HepG2 (cell line): ENCODE data around the gene LDLRAD4. TPM values are rescaled to one million over a fixed set of nuclear protein-coding genes. Genes with fewer than 3 reads are reported as not detected.

Experiments
- ATAC-seq: fragments of 200-7000 bp; cut with Tn5 transposase; 3 replicates; pipeline ENCODE4 v1.9.1; 2020; ENCODE audit warnings: mild to moderate bottlenecking, moderate library complexity
- BruUV-seq: library from RNA; stranded (reverse); fragments of 400-500 nt; replicated peaks from 2 replicates; lab custom pipeline; 2021; lab: Mats Ljungman, UMichigan
- CTCF ChIA-PET: fragments of 300-600 bp; formaldehyde crosslinking; extraction: SDS; loops from one replicate; lab custom pipeline; 2021; ENCODE audit warnings: low total read pairs, inconsistent platforms, low intra/inter-chr PET ratio; lab: Yijun Ruan, JAX
- POLR2A ChIA-PET: fragments of 350-600 bp; sonication (Branson Sonifier 250); formaldehyde crosslinking; loops from one replicate; lab custom pipeline; 2020; ENCODE audit warnings: antibody characterized with exemption, inconsistent platforms; lab: Yijun Ruan, JAX
- DNase-seq: peaks from one replicate; pipeline ENCODE4 v3.0.0-alpha.2; 2015; ENCODE audit warnings: low spot score
- FAIRE-seq: peaks from 3 replicates; lab custom pipeline; 2011; peaks lifted over from hg19 to GRCh38; lab: Jason Lieb, UNC
- H2AFZ ChIP-seq: one replicate; pipeline ENCODE4 v1.6.1; 2011; ENCODE audit warnings: low read length, inconsistent platforms
- H3K27ac ChIP-seq: fragments of 300-600 bp; 3 replicates; pipeline ENCODE4 v1.8.0; 2011; ENCODE audit warnings: mixed run types, mild to moderate bottlenecking, mixed read lengths, low read length, inconsistent platforms; ENCODE audit not compliant: insufficient read depth; ENCODE audit errors: extremely low read length
- H3K27me3 ChIP-seq, 2 experiments: fragments of 200-600 bp in 1 of 2; 2 replicates in 1 of 2; 3 replicates in 1 of 2; pipeline versions ENCODE4 v1.6.0 to v1.8.0; 2011; ENCODE audit warnings: low read length in 2 of 2, mild to moderate bottlenecking in 2 of 2, moderate library complexity in 2 of 2, inconsistent platforms in 1 of 2; ENCODE audit not compliant: insufficient read depth in 2 of 2, control insufficient read depth in 1 of 2
- H3K36me3 ChIP-seq, 2 experiments: fragments of 200-600 bp in 1 of 2; replicated peaks in 1 of 2; 2 replicates in 1 of 2; 3 replicates in 1 of 2; pipeline versions ENCODE4 v1.5.1 to v1.8.0; 2011; ENCODE audit warnings: low read length in 2 of 2, inconsistent platforms in 1 of 2; ENCODE audit not compliant: insufficient read depth in 2 of 2, control insufficient read depth in 1 of 2
- H3K4me1 ChIP-seq: 2 replicates; pipeline ENCODE4 v1.5.1; 2012; ENCODE audit warnings: low read length, inconsistent platforms; ENCODE audit not compliant: insufficient read depth
- H3K4me2 ChIP-seq: 2 replicates; pipeline ENCODE4 v1.6.0; 2011; ENCODE audit warnings: low read depth, low read length, inconsistent platforms
- H3K4me3 ChIP-seq, 3 experiments: fragments of 200-600 bp in 1 of 3; sonication (generic), shearing (Covaris generic) in 1 of 3; replicated peaks in 1 of 3; 2 replicates each; pipeline ENCODE4 v1.5.1; 2011 to 2016; ENCODE audit warnings: low read length in 3 of 3, inconsistent platforms in 2 of 3, low read depth in 2 of 3, mild to moderate bottlenecking in 2 of 3, control low read depth in 1 of 3, mixed read lengths in 1 of 3; ENCODE audit not compliant: insufficient read depth in 1 of 3
- H3K79me2 ChIP-seq: one replicate; pipeline ENCODE4 v1.6.1; 2011; ENCODE audit warnings: low read length, inconsistent platforms; ENCODE audit not compliant: insufficient read depth
- H3K9ac ChIP-seq: 2 replicates; pipeline ENCODE4 v1.6.0; 2011; ENCODE audit warnings: mild to moderate bottlenecking, low read depth, low read length, inconsistent platforms; ENCODE audit not compliant: insufficient read depth
- H3K9me3 ChIP-seq: 2 replicates; pipeline ENCODE4 v1.5.1; 2012; ENCODE audit warnings: mild to moderate bottlenecking, low read length
- H4K20me1 ChIP-seq: 2 replicates; pipeline ENCODE4 v1.6.0; 2011; ENCODE audit warnings: inconsistent platforms, mild to moderate bottlenecking, low read length, moderate library complexity; ENCODE audit not compliant: insufficient read depth
- ASH2L ChIP-seq: fragments of 300-600, 200-600 bp; sonication (generic); IDR thresholded peaks from 2 replicates; pipeline ENCODE4 v1.7.0; 2017; ENCODE audit warnings: low read depth, mild to moderate bottlenecking, moderate library complexity, mixed read lengths, low read length; ENCODE audit not compliant: insufficient read length
- HNRNPL ChIP-seq: fragments of 200-400 bp; formaldehyde crosslinking; IDR thresholded peaks from 2 replicates; pipeline ENCODE4 v1.6.1; 2017; ENCODE audit warnings: mild to moderate bottlenecking, low read depth, low read length
- MTF2 ChIP-seq: sonication (generic); formaldehyde crosslinking; IDR thresholded peaks from 2 replicates; pipeline ENCODE4 v1.5.0; 2020; ENCODE audit warnings: missing genetic modification reagents, borderline replicate concordance
- PAF1 ChIP-seq: IDR thresholded peaks from 2 replicates; pipeline ENCODE4 v1.6.1; 2016; ENCODE audit warnings: missing genetic modification reagents, missing compliant biosample characterization
- U2AF2 ChIP-seq: fragments of 200-400 bp; formaldehyde crosslinking; IDR thresholded peaks from 2 replicates; pipeline ENCODE4 v1.6.1; 2017; ENCODE audit warnings: low read depth, mild to moderate bottlenecking, low read length
- ZBTB8A ChIP-seq: sonication (generic); formaldehyde crosslinking; IDR thresholded peaks from 2 replicates; pipeline ENCODE4 v1.4.0; 2020; ENCODE audit warnings: mild to moderate bottlenecking, low read depth, missing genetic modification reagents, borderline replicate concordance
- ZFX ChIP-seq: sonication (generic); formaldehyde crosslinking; IDR thresholded peaks from 2 replicates; pipeline ENCODE4 v1.4.0; 2020; ENCODE audit warnings: mild to moderate bottlenecking, low read depth, missing genetic modification reagents, moderate library complexity
- ZNF263 ChIP-seq: sonication (generic); formaldehyde crosslinking; IDR thresholded peaks from 2 replicates; pipeline ENCODE4 v1.4.0; 2020; ENCODE audit warnings: missing genetic modification reagents
- WGBS: methylation state at CpG from one replicate; pipeline ENCODE4 v1.1.6; 2017; ENCODE audit warnings: low lambda C conversion rate; 5-methylcytosine and 5-hydroxymethylcytosine counted together
- in situ Hi-C: cut with HindIII; loops from 2 replicates; pipeline ENCODE4 v1.10.0; 2017; ENCODE audit warnings: low pct_unique_long_range_greater_than_20kb; ENCODE audit not compliant: extremely low pct_ligation_motif_present
- intact Hi-C: fragments of 100-400 bp; cut with micrococcal nuclease; formaldehyde crosslinking; loops from one replicate; pipeline ENCODE4 v1.10.0; 2022; ENCODE audit not compliant: unreplicated experiment
- polyA plus RNA-seq, 8 experiments: library from polyadenylated mRNA; depleted of rRNA in 3 of 8; stranded (reverse) in 7 of 8; unstranded in 1 of 8; fragments of >200 nt; fragmentation: Illumina TruSeq in 4 of 8; extraction: Trizol in 4 of 8; gene quantifications; 2 replicates each; pipeline versions ENCODE4 v1.2.1 to v1.2.3, GENCODE V29; 2011 to 2016; ENCODE audit warnings: low read depth in 4 of 8, missing spikeins in 1 of 8, mixed read lengths in 1 of 8; ENCODE audit not compliant: insufficient read depth in 1 of 8
- total RNA-seq, 5 experiments: library from RNA; depleted of rRNA; stranded (reverse); fragments of >200 nt; fragmentation: Illumina TruSeq; extraction: Trizol; gene quantifications; 2 replicates each; pipeline ENCODE4 v1.2.3, GENCODE V29; 2016; ENCODE audit warnings: low read depth in 1 of 5
- TF ChIP-seq, protein P1 (sequence below): sonication (generic); formaldehyde crosslinking; IDR thresholded peaks from 2 replicates; pipeline ENCODE4 v1.5.0; 2020; ENCODE audit warnings: missing genetic modification reagents, mild to moderate bottlenecking, borderline replicate concordance
- TF ChIP-seq, protein P2 (sequence below): sonication (generic); formaldehyde crosslinking; IDR thresholded peaks from 2 replicates; pipeline ENCODE4 v1.5.0; 2020; ENCODE audit warnings: mild to moderate bottlenecking, missing genetic modification reagents, borderline replicate concordance
- TF ChIP-seq, protein P3 (sequence below): sonication (generic); formaldehyde crosslinking; IDR thresholded peaks from 2 replicates; pipeline ENCODE4 v1.5.0; 2020; ENCODE audit warnings: missing genetic modification reagents
- TF ChIP-seq, protein P4 (sequence below): sonication (generic); formaldehyde crosslinking; conservative IDR thresholded peaks from 2 replicates; pipeline ENCODE4 v1.8.0; 2022; ENCODE audit warnings: missing genetic modification reagents

Gene LDLRAD4
- total and polyA plus RNA-seq, 2 of the 13 experiments (the other 11 are each of a cell fraction or from before 2014, with no cell fraction given) = 13.6 to 20.9 TPM

DNA sequence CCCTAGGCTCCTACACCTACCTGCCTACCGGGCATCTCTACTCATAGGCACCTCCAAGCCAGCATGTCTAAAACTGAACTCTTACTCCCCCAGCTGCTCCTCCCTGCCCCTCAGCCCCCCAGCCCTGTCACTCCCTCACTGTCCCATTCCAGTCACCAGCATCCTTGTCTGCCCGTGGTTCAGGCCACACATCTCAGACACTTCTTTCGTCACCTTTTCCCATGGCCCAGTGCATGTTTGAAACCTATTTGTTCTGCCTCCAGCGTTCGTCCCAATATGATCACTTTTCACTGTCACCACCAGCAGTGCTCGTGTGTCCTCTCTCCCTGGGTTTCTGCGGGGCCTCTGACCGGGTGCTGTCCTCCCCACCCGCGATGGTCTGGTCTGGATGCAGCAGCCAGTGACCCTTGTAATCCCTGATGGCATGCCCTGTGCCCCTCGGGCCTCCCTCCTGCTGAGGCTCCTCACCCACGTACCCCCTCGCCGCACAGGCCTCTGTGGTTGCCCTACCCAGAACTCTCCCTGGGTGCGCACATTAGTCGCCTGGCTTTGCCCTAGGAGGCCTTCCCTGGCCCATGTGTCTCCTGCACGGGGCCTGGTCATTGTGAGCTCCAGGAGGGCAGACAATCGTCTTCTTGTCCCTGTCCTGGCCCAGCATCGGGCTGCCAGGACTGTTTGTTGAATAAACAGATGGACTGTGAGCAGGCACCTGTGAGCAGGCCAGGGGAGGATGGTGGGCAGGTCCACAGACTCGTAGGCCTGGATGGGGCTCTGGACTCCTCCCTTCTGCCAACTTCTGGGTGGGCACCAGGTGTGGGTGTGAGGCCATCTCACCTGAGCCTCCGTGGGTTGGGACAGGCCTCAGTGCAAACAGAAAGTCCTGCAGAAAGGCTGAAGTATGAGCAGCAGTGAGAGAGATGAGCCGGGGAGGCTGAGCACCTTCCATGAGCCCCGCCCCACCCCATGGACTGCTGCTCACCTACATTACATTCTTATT, 15.5 kb downstream of the LDLRAD4 start:
- peak overlapping the region; percentile 75 for H3K4me2 ChIP-seq
- H3K9ac ChIP-seq = peak overlapping the region; percentile 47; the same call in 1 of the 2 replicates
- in situ Hi-C loops (no loop called here), intact Hi-C loops (loop anchor here (1.0 kb wide), 1 partner anchor 11 kb away; no protein-coding TSS in a partner anchor)
- no peaks in the 10 kb centered on the region for H3K27me3 ChIP-seq
- no peak for DNase-seq
- H3K4me1 ChIP-seq = peaks cover 25% of the 10 kb centered on the region
- H4K20me1 ChIP-seq = 0 out of 2 replicates have a peak, but pooled peaks cover 2% of the 10 kb centered on the region
- ChIA-PET POLR2A (interaction anchor here (0.6 kb wide), 1 partner anchor 195 kb away, joined by 3 read pairs; no protein-coding TSS in a partner anchor), CTCF (no interaction called here)
- H3K79me2 ChIP-seq = peaks cover 2% of the 10 kb centered on the region
- peak overlapping the region; percentile 30 for H3K27ac ChIP-seq
- H2AFZ ChIP-seq = no peak overlapping the region
- BruUV-seq = no TSS peak
- WGBS = 21% methylated on average over 17 of the region's 23 CpGs
- FAIRE-seq = no peak
- H3K36me3 ChIP-seq = no peaks in the 10 kb centered on the region; a peak in 1 of 5 replicates
- H3K4me3 ChIP-seq = peak overlapping the region; percentile 28 to 59 (median 35); a peak in 5 of 6 replicates
- no peaks in the 10 kb centered on the region for H3K9me3 ChIP-seq
- ATAC-seq = peak; percentile 90
- TF ChIP-seq ZFX (CRISPR knock-in tag) (peak; percentile 47; the same call in 1 of the 2 replicates), HNRNPL (peak; percentile 93), U2AF2 (no peak), ZNF263 (CRISPR knock-in tag) (peak; percentile 50; the same call in 1 of the 2 replicates), ASH2L (peak; percentile 26), PAF1 (no peak), ZBTB8A (CRISPR knock-in tag) (no peak), MTF2 (no peak)
- TF ChIP-seq, protein P1, sequence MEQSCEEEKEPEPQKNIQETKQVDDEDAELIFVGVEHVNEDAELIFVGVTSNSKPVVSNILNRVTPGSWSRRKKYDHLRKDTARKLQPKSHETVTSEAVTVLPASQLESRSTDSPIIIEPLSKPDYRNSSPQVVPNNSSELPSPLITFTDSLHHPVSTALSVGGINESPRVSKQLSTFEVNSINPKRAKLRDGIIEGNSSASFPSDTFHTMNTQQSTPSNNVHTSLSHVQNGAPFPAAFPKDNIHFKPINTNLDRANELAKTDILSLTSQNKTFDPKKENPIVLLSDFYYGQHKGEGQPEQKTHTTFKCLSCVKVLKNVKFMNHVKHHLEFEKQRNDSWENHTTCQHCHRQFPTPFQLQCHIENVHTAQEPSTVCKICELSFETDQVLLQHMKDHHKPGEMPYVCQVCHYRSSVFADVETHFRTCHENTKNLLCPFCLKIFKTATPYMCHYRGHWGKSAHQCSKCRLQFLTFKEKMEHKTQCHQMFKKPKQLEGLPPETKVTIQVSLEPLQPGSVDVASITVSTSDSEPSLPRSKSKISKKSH (CRISPR knock-in tag) = peak; percentile 22; the same call in 1 of the 2 replicates
- TF ChIP-seq, protein P2, sequence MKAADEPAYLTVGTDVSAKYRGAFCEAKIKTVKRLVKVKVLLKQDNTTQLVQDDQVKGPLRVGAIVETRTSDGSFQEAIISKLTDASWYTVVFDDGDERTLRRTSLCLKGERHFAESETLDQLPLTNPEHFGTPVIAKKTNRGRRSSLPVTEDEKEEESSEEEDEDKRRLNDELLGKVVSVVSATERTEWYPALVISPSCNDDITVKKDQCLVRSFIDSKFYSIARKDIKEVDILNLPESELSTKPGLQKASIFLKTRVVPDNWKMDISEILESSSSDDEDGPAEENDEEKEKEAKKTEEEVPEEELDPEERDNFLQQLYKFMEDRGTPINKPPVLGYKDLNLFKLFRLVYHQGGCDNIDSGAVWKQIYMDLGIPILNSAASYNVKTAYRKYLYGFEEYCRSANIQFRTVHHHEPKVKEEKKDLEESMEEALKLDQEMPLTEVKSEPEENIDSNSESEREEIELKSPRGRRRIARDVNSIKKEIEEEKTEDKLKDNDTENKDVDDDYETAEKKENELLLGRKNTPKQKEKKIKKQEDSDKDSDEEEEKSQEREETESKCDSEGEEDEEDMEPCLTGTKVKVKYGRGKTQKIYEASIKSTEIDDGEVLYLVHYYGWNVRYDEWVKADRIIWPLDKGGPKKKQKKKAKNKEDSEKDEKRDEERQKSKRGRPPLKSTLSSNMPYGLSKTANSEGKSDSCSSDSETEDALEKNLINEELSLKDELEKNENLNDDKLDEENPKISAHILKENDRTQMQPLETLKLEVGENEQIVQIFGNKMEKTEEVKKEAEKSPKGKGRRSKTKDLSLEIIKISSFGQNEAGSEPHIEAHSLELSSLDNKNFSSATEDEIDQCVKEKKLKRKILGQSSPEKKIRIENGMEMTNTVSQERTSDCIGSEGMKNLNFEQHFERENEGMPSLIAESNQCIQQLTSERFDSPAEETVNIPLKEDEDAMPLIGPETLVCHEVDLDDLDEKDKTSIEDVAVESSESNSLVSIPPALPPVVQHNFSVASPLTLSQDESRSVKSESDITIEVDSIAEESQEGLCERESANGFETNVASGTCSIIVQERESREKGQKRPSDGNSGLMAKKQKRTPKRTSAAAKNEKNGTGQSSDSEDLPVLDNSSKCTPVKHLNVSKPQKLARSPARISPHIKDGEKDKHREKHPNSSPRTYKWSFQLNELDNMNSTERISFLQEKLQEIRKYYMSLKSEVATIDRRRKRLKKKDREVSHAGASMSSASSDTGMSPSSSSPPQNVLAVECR (CRISPR knock-in tag) = peak; percentile 30; the same call in 1 of the 2 replicates
- TF ChIP-seq, protein P3, sequence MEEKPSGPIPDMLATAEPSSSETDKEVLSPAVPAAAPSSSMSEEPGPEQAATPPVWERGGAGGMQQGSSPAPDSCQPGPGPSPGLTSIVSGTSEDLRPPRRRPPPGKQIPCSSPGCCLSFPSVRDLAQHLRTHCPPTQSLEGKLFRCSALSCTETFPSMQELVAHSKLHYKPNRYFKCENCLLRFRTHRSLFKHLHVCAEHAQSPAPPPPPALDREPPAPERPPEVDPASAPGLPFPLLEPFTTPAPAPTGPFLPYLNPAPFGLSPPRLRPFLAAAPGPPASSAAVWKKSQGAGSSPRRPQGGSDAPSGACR (CRISPR knock-in tag) = no peak
- TF ChIP-seq, protein P4, sequence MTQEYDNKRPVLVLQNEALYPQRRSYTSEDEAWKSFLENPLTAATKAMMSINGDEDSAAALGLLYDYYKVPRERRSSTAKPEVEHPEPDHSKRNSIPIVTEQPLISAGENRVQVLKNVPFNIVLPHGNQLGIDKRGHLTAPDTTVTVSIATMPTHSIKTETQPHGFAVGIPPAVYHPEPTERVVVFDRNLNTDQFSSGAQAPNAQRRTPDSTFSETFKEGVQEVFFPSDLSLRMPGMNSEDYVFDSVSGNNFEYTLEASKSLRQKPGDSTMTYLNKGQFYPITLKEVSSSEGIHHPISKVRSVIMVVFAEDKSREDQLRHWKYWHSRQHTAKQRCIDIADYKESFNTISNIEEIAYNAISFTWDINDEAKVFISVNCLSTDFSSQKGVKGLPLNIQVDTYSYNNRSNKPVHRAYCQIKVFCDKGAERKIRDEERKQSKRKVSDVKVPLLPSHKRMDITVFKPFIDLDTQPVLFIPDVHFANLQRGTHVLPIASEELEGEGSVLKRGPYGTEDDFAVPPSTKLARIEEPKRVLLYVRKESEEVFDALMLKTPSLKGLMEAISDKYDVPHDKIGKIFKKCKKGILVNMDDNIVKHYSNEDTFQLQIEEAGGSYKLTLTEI = no peak
